T-helper 9 cell (primary cell): ENCODE results near the gene SATL1.
"Not testable (repeated sequence)": the region's sequence is repeated elsewhere in the genome, so short reads cannot be mapped to it uniquely, and the experiment has no call there.

Experiments
- DNase-seq: peaks from one replicate; pipeline ENCODE4 v3.0.0-alpha.2; 2020

SATL1 gene

GRCh38 chrX:85109235-85109634 is 134.3 kb downstream of the SATL1 start:
- DNase-seq = no peak

GRCh38 chrX:85108165-85108564 is 135.4 kb downstream of the SATL1 start:
- no peak for DNase-seq

- DNase-seq = no peak
Observed at GRCh38 chrX:85107407-85107806, 136.2 kb downstream of the SATL1 start.

GRCh38 chrX:85089321-85089840 is 154.2 kb downstream of the SATL1 start:
- no peak for DNase-seq

- DNase-seq = no peak
Observed at GRCh38 chrX:85084770-85085393, 158.7 kb downstream of the SATL1 start.

- DNase-seq = not testable (repeated sequence)
Observed at GRCh38 chrX:85077247-85077646, 166.3 kb downstream of the SATL1 start.

- no peak for DNase-seq
Observed at GRCh38 chrX:85065512-85066198, 177.9 kb downstream of the SATL1 start.

GRCh38 chrX:85052636-85053343 is 190.8 kb downstream of the SATL1 start:
- DNase-seq = no peak

GRCh38 chrX:85052205-85052604 is 191.4 kb downstream of the SATL1 start:
- DNase-seq = no peak

GRCh38 chrX:85051627-85052026 is 192.0 kb downstream of the SATL1 start:
- no peak for DNase-seq
